Stimulated activated effector memory CD8-positive, alpha-beta T cell treated with anti-CD3 and anti-CD28 coated beads, Interleukin-12 subunit alpha, Interleukin-12 subunit beta, amount 100 ng/mL, for 72 hours (primary cell): Measurements from ENCODE around the gene SLC26A2.
"Not testable (repeated sequence)": the region's sequence is repeated elsewhere in the genome, so short reads cannot be mapped to it uniquely, and the experiment has no call there.

Experiments
- ATAC-seq: fragments of 150-1000 bp; cut with Tn5 transposase; 2 replicates; pipeline ENCODE4 v1.10.0; 2021
- DNase-seq, 2 donors: peaks; one replicate each; pipeline ENCODE4 v3.0.0; 2021 to 2022; ENCODE audit warnings: low spot score in 2 of 2
- H3K27ac Mint-ChIP-seq: one replicate; pipeline ENCODE4 v1.8.0; 2022; ENCODE audit warnings: mild to moderate bottlenecking, mixed read lengths
- H3K36me3 Mint-ChIP-seq: one replicate; pipeline ENCODE4 v1.8.0; 2022; ENCODE audit warnings: mild to moderate bottlenecking, mixed read lengths
- H3K4me1 Mint-ChIP-seq: one replicate; pipeline ENCODE4 v1.8.0; 2022; ENCODE audit warnings: mixed read lengths
- H3K4me3 Mint-ChIP-seq: one replicate; pipeline ENCODE4 v1.8.0; 2022; ENCODE audit warnings: mild to moderate bottlenecking, mixed read lengths
- H3K9me3 Mint-ChIP-seq: one replicate; pipeline ENCODE4 v1.8.0; 2022; ENCODE audit warnings: mixed read lengths

SLC26A2 gene

DNA sequence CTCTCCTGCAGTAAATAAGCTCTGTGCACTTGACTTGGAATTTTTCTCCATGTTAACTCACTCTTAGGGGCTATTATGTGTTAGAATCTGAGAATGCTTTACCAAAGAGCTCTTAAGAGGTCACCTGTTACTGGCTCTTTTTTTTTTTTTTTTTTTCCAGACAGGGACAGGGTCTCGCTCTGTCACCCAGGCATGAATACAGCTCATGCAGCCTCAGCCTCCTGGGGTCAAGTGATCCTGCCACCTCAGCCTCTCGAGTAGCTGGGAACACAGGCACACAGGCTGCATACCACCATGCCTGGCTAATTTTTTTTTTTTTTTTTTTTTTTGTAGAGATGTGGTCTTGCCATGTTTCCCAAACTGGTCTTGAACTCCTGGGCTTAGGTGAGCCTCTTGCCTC is 62.1 kb downstream of the SLC26A2 start:
- ATAC-seq, result no peak
- peaks cover 7% of the 10 kb centered on the region for H3K4me1 Mint-ChIP-seq
- no peak overlapping the region for H3K4me3 Mint-ChIP-seq
- no peak overlapping the region for H3K27ac Mint-ChIP-seq
- no peak for DNase-seq
- H3K36me3 Mint-ChIP-seq, result peaks cover 100% of the 10 kb centered on the region
- no peaks in the 10 kb centered on the region for H3K9me3 Mint-ChIP-seq

DNA sequence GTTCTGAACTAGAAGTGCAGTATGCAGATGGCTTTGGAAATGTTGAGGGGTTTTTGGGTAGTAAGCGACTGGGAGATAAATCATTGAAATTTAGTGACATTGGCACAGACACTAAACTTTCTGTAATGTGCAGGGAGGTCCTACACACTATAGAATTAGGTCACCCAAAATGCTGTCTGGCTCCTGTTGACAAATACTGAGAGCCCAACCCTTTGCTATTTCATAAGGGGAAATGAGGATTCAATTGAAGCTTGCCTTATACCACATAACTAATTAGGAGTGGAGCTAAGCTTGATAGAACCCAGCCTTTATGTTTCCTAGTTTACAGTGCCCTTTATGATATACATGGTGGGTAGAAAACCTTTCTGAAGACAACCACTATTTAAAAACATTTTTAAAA is 62.6 kb downstream of the SLC26A2 start:
- Mint-ChIP-seq H3K9me3 (no peaks in the 10 kb centered on the region), H3K4me1 (peaks cover 7% of the 10 kb centered on the region), H3K4me3 (no peak overlapping the region), H3K27ac (no peak overlapping the region), H3K36me3 (peaks cover 100% of the 10 kb centered on the region)
- DNase-seq (no peak), ATAC-seq (no peak)

DNA sequence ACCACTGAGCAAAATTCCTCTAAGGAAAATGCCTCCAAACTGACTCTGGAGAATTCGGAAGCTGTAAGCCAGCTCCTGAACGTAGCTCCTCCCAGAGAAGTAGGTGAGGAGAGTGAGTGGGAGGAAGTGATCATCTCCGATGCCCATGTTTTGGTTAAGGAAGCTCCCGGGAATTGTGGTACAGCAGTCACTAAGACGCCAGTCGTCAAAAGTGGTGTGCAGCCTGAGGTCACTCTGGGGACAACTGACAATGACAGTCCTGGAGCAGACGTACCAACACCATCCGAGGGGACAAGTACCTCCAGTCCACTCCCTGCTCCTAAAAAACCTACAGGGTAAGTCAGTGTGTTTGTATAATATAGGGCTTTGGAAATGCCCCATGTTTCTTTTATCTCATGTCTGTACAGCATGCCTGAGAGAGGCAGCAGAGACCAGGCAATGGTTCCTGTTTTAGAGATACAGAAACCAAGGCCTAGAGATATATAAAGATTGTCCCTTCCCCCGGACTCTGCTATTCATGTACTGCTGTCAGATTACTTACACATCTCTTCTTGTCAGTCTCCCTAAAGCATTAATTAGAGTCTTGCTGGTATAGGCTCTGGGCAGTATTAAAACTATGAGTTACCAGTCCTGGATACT is 63.9 kb downstream of the SLC26A2 start:
- H3K27ac Mint-ChIP-seq, result no peak overlapping the region
- H3K4me1 Mint-ChIP-seq, result peaks cover 7% of the 10 kb centered on the region
- H3K4me3 Mint-ChIP-seq, result no peak overlapping the region
- no peak for DNase-seq
- peaks cover 100% of the 10 kb centered on the region for H3K36me3 Mint-ChIP-seq
- ATAC-seq, result no peak
- no peaks in the 10 kb centered on the region for H3K9me3 Mint-ChIP-seq

DNA sequence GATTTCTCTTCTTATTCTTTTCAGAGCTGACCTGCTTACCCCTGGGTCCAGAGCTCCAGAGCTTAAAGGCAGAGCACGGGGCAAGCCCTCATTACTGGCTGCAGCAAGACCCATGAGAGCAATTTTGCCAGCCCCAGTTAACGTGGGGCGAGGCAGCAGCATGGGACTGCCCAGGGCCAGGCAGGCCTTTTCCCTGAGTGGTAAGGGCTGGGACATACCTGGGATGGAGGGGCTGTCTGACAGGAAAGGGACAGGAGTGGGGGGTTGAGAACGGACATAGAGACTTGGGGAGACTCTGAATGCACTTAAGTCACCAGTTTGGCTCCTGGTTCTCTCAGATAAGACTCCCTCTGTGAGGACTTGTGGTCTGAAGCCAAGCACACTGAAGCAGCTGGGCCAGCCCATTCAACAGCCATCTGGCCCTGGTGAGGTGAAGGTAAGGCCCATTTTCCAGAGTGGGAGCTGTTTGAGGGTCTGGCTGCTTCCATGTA is 66.2 kb downstream of the SLC26A2 start:
- Mint-ChIP-seq H3K36me3 (peaks cover 100% of the 10 kb centered on the region), H3K4me1 (peaks cover 4% of the 10 kb centered on the region), H3K4me3 (no peak overlapping the region), H3K9me3 (no peaks in the 10 kb centered on the region), H3K27ac (no peak overlapping the region)
- DNase-seq (no peak), ATAC-seq (no peak)

DNA sequence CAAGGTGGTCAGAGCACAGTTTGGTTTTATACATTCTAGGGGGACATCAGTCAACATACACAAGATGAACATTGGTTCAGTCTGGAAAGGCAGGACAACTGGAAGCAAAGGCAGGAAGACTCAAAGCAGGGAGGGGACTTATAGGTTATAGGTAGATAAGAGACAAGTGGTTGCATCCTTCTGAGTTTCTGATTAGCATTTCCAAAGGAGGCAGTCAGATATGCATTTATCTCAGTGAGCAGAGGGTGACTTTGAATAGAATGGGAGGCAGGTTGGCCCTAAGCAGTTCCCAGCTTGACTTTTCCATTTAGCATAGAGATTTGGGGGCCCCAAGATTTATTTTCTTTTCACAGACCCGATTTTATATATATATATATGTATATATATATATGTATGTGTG is 67.5 kb downstream of the SLC26A2 start:
- not testable (repeated sequence) for H3K4me3 Mint-ChIP-seq, H3K27ac Mint-ChIP-seq, ATAC-seq, H3K9me3 Mint-ChIP-seq, H3K4me1 Mint-ChIP-seq, DNase-seq
- H3K36me3 Mint-ChIP-seq, result peaks cover 100% of the 10 kb centered on the region

DNA sequence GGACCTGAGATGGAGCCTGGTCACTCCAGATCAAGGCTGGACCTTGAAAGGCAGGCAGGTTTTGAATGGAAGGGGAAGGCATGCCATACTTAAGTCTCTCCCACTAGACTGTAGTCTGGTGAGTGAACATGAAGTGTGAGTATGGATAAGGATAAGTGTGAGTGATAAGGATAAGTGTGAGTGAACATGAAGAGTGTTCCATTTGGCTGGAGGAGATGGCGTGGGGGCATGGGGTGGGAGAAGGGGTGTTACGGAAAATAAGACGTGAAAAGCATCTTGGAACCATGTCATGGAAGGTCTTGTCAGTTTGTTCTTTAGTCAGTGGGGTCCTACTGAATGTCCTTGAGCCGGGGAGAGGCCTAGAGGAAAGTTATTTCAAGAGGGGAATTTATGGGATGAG is 72.8 kb downstream of the SLC26A2 start:
- H3K4me3 Mint-ChIP-seq, result no peak overlapping the region
- H3K27ac Mint-ChIP-seq, result no peak overlapping the region
- DNase-seq (no peak), ATAC-seq (no peak)
- H3K36me3 Mint-ChIP-seq, result peaks cover 100% of the 10 kb centered on the region
- peaks cover 4% of the 10 kb centered on the region for H3K4me1 Mint-ChIP-seq
- H3K9me3 Mint-ChIP-seq, result no peaks in the 10 kb centered on the region

DNA sequence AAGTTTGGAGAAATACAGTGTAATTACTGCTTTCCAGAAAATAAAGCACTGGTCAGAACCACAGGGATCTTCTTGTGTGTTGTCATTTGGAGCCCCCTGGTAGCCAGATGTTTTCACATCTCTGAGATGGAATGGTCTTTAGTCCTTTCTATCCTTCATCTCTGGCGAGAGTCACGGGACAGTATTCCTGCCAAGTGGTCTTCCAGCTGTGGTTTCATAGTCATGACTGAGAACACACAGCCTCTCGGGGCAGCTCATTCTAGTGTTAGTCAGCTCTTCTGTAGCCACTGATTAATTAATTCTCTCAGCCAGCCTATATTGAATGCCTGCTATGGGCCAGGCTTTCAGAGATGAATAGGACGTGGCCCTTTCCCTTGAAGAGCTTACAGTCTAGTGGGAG is 74.1 kb downstream of the SLC26A2 start:
- no peaks in the 10 kb centered on the region for H3K9me3 Mint-ChIP-seq
- H3K4me3 Mint-ChIP-seq, result no peak overlapping the region
- ATAC-seq (no peak), DNase-seq (no peak)
- H3K27ac Mint-ChIP-seq, result no peak overlapping the region
- peaks cover 100% of the 10 kb centered on the region for H3K36me3 Mint-ChIP-seq
- peaks cover 4% of the 10 kb centered on the region for H3K4me1 Mint-ChIP-seq

DNA sequence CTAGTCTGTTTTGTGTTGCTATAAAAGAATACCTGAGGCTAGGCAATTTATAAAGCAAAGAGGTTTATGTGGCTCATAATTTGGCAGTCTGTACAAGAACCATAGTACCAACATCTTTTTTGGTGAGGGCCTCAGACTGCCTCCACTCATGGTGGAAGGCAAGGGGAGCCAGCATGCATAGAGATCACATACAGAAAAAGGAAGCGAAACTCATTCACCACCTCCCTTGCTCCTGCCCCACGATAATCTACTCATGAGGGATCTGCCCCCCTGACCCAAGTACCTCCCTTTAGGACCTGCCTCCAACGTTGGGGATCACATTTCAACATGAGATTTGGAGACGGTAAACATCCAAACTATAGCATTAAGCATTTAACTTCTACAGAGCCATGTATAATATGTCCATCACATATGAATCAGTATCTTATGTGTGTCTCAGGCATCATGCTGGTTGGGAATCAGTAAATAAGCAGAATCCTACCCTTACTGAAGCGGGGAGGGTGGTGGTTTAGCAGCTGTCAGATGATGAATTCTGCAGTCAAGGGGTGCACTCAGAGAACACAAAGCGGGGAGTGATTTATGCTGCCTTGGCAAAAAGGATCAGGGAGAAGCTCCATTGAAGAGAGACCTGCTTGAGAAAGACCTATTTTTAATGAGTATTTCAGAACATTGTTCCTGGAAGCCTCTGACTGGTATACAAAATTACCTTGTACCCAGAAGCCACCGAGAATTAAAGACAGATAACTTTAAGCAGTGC is 74.8 kb downstream of the SLC26A2 start:
- Mint-ChIP-seq H3K27ac (no peak overlapping the region), H3K4me1 (peaks cover 4% of the 10 kb centered on the region), H3K36me3 (peaks cover 100% of the 10 kb centered on the region), H3K4me3 (no peak overlapping the region), H3K9me3 (no peaks in the 10 kb centered on the region)
- DNase-seq, result no peak
- ATAC-seq, result no peak

DNA sequence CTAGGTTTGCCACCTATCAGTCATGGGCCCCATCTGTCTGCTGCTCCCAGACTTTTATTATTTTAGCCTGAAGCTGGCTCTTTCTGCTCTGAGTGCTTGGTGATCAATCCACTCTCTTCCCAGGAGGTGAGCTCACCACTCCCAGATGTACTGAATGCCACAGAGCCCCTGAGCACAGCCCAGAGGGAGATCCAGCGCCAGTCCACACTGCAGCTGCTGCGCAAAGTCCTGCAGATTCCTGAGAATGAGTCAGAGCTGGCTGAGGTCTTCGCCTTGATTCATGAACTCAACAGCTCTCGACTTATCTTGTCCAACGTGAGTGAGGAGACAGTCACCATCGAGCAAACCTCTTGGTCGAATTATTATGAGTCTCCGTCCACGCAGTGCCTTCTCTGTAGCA is 76.0 kb downstream of the SLC26A2 start:
- Mint-ChIP-seq H3K27ac (no peak overlapping the region), H3K36me3 (peaks cover 100% of the 10 kb centered on the region), H3K4me3 (no peak overlapping the region), H3K4me1 (peaks cover 4% of the 10 kb centered on the region), H3K9me3 (no peaks in the 10 kb centered on the region)
- ATAC-seq, result no peak
- no peak for DNase-seq
